Measurements from ENCODE around the gene MEFV. TPM values are rescaled to one million over a fixed set of nuclear protein-coding genes. Genes with fewer than 3 reads are reported as not detected.

MEFV gene
- polyA plus RNA-seq, 3 donors, result 37.7 to 78.0 (median 73.2) TPM

GRCh38 chr16:3305109-3306068 lies 49.0 kb upstream of the MEFV start, which contains the start of the genes TIGD7 and ZNF75A:
Gene TIGD7 (minus strand): TSS chr16:3305430. CDS start chr16:3300614, 4,816 bp downstream.
Gene ZNF75A (plus strand): TSS chr16:3305497. CDS start chr16:3308429, 2,932 bp downstream.
- Histone ChIP-seq H3K79me2 (ENCODE audit: insufficient read depth, low read length) (peaks cover 14% of the 10 kb centered on the region), H3K4me2 (replicated peaks; ENCODE audit: extremely low read depth, low read length, poor library complexity, severe bottlenecking) (peak within 1 kb of the TSS; percentile 75), H3K27ac (ENCODE audit: low read depth in 1 of 2, low read length in 2 of 2) (peak within 1 kb of the TSS; percentile 86 to 90), H3K4me3 (replicated peaks in 1 of 3; ENCODE audit: low read depth in 2 of 3, low read length in 3 of 3) (peak within 1 kb of the TSS; percentile 67 to 78 (median 76)), H3K9ac (ENCODE audit: insufficient read depth, low read length, poor library complexity, severe bottlenecking) (peak within 1 kb of the TSS; percentile 78), H3K27me3 (ENCODE audit: control insufficient read depth in 2 of 2, insufficient read depth in 2 of 2, low read length in 2 of 2) (no peaks in the 10 kb centered on the region), H3K36me3 (replicated peaks in 1 of 2; ENCODE audit: control insufficient read depth in 1 of 2, insufficient read depth in 2 of 2, low read length in 2 of 2) (peaks cover 7 to 36% of the 10 kb centered on the region in 2 donors), H3K4me1 (ENCODE audit: control insufficient read depth in 1 of 2, insufficient read depth in 2 of 2, low read length in 2 of 2) (peaks cover 12 to 22% of the 10 kb centered on the region in 2 donors), H4K20me1 (ENCODE audit: insufficient read depth, low read length) (no peaks in the 10 kb centered on the region), H2AFZ (ENCODE audit: insufficient read depth, low read depth, low read length, poor library complexity, severe bottlenecking) (peak within 1 kb of the TSS; percentile 84), H3K9me3 (replicated peaks in 1 of 2; ENCODE audit: control insufficient read depth in 1 of 2, insufficient read depth in 1 of 2, low read length in 2 of 2) (peaks cover 81 to 89% of the 10 kb centered on the region in 2 donors)
- Mint-ChIP-seq H3K9me3 (peaks cover 42 to 97% (median 95%) of the 10 kb centered on the region in 7 donors), H3K36me3 (peaks cover 25 to 54% of the 10 kb centered on the region in 2 donors), H3K27me3 (ENCODE audit: low read depth in 3 of 3) (peaks cover 0 to 7% (median 3%) of the 10 kb centered on the region in 3 donors), H3K27ac (peak within 1 kb of the TSS; percentile 80 to 93 (median 89)), H3K4me3 (peak within 1 kb of the TSS; percentile 79 to 86), H3K4me1 (peaks cover 13% of the 10 kb centered on the region)
- TF ChIP-seq CTCF (IDR thresholded peaks at IDR 0.05), result no peak
- intact Hi-C loops (cut with micrococcal nuclease), result loop anchor here in 1 of 2 donors (2.0 to 5.0 kb wide), 2 partner anchors 41 to 97 kb away; partner anchors contain the start of genes ZNF174 and ZSCAN32
- DNase-seq, result peak; percentile 86 to 87 (median 86)
- 2% methylated on average over 103 of the region's 103 CpGs for WGBS (ENCODE audit: insufficient coverage)

- no peaks in the 10 kb centered on the region for H3K27me3 ChIP-seq (ENCODE audit: control insufficient read depth in 2 of 2, insufficient read depth in 2 of 2, low read length in 2 of 2)
- peak overlapping the region; percentile 75 for H3K4me2 ChIP-seq (replicated peaks; ENCODE audit: extremely low read depth, low read length, poor library complexity, severe bottlenecking)
- intact Hi-C loops (cut with micrococcal nuclease), result no loop called here
- H3K9ac ChIP-seq (ENCODE audit: insufficient read depth, low read length, poor library complexity, severe bottlenecking), result no peak overlapping the region
- no peak for TF ChIP-seq CTCF (IDR thresholded peaks at IDR 0.05)
- 86% methylated on average over 1 of the region's 4 CpGs for WGBS (ENCODE audit: insufficient coverage)
- peak overlapping the region in 2 of 3 experiments; percentile 76 to 78 for H3K4me3 ChIP-seq (replicated peaks in 1 of 3; ENCODE audit: low read depth in 2 of 3, low read length in 3 of 3)
- H4K20me1 ChIP-seq (ENCODE audit: insufficient read depth, low read length), result no peaks in the 10 kb centered on the region
- H2AFZ ChIP-seq (ENCODE audit: insufficient read depth, low read depth, low read length, poor library complexity, severe bottlenecking), result peak overlapping the region; percentile 84
- peaks cover 45 to 97% (median 95%) of the 10 kb centered on the region in 7 donors for H3K9me3 Mint-ChIP-seq
- peaks cover 12 to 22% of the 10 kb centered on the region in 2 donors for H3K4me1 ChIP-seq (ENCODE audit: control insufficient read depth in 1 of 2, insufficient read depth in 2 of 2, low read length in 2 of 2)
- H3K4me3 Mint-ChIP-seq, result peak overlapping the region; percentile 76 to 79
- DNase-seq, result peak in 1 of 3 donors; percentile 11
- H3K27ac ChIP-seq (ENCODE audit: low read depth in 1 of 2, low read length in 2 of 2), result no peak overlapping the region
- H3K79me2 ChIP-seq (ENCODE audit: insufficient read depth, low read length), result peaks cover 14% of the 10 kb centered on the region
- H3K27me3 Mint-ChIP-seq (ENCODE audit: low read depth in 3 of 3), result peaks cover 0 to 7% (median 3%) of the 10 kb centered on the region in 3 donors
- H3K36me3 ChIP-seq (replicated peaks in 1 of 2; ENCODE audit: control insufficient read depth in 1 of 2, insufficient read depth in 2 of 2, low read length in 2 of 2), result peaks cover 7 to 39% of the 10 kb centered on the region in 2 donors
- H3K36me3 Mint-ChIP-seq, result peaks cover 25 to 53% of the 10 kb centered on the region in 2 donors
- peaks cover 80 to 89% of the 10 kb centered on the region in 2 donors for H3K9me3 ChIP-seq (replicated peaks in 1 of 2; ENCODE audit: control insufficient read depth in 1 of 2, insufficient read depth in 1 of 2, low read length in 2 of 2)
- H3K27ac Mint-ChIP-seq, result no peak overlapping the region
- H3K4me1 Mint-ChIP-seq, result peaks cover 13% of the 10 kb centered on the region
Observed at GRCh38 chr16:3304370-3304769, 47.9 kb upstream of the MEFV start.
